IMR-90 (cell line): ENCODE results near the gene TMCC1. TPM values are rescaled to one million over a fixed set of nuclear protein-coding genes. Genes with fewer than 3 reads are reported as not detected.
"Not testable (repeated sequence)": the region's sequence is repeated elsewhere in the genome, so short reads cannot be mapped to it uniquely, and the experiment has no call there.

Source experiments
- ATAC-seq: fragments of 200-7000 bp; cut with Tn5 transposase; 2 replicates; pipeline ENCODE4 v1.9.1; 2020; ENCODE audit warnings: low read depth, mild to moderate bottlenecking, moderate library complexity
- BruUV-seq: library from RNA; stranded (reverse); fragments of 400-500 nt; replicated peaks from 2 replicates; lab custom pipeline; 2021; lab: Mats Ljungman, UMichigan
- CTCF ChIA-PET: fragments of 300-600 bp; formaldehyde crosslinking; extraction: SDS; loops from one replicate; lab custom pipeline; 2021; ENCODE audit warnings: antibody characterized with exemption; lab: Yijun Ruan, JAX
- POLR2A ChIA-PET: fragments of 300-600 bp; sonication (Branson Sonifier 250); formaldehyde crosslinking; loops from one replicate; lab custom pipeline; 2022; ENCODE audit warnings: antibody characterized with exemption; ENCODE audit not compliant: unreplicated experiment; lab: Charles Lee
- DNase-seq: peaks from one replicate; pipeline ENCODE4 v3.0.0; 2013
- H2AFZ ChIP-seq: replicated peaks from 2 replicates; pipeline ENCODE3; 2013; ENCODE audit warnings: low read length, mild to moderate bottlenecking; ENCODE audit not compliant: poor library complexity
- H2AK5ac ChIP-seq: 2 replicates; pipeline ENCODE4 v1.6.1; 2013; ENCODE audit warnings: low read depth, low read length, inconsistent platforms
- H2AK9ac ChIP-seq: replicated peaks from 2 replicates; pipeline ENCODE3; 2013; ENCODE audit warnings: mild to moderate bottlenecking, low read depth, low read length, moderate library complexity; ENCODE audit not compliant: poor library complexity
- H2BK120ac ChIP-seq: 2 replicates; pipeline ENCODE4 v1.6.1; 2013; ENCODE audit warnings: low read depth, low read length, inconsistent platforms
- H2BK15ac ChIP-seq: 3 replicates; pipeline ENCODE4 v1.6.1; 2013; ENCODE audit warnings: low read depth, low read length, inconsistent platforms
- H2BK20ac ChIP-seq: 2 replicates; pipeline ENCODE4 v1.6.1; 2013; ENCODE audit warnings: low read depth, mild to moderate bottlenecking, inconsistent platforms, low read length, moderate library complexity
- H2BK5ac ChIP-seq: 2 replicates; pipeline ENCODE4 v1.6.1; 2013; ENCODE audit warnings: mild to moderate bottlenecking, low read depth, low read length, inconsistent platforms; ENCODE audit not compliant: poor library complexity, severe bottlenecking
- H3K14ac ChIP-seq: replicated peaks from 2 replicates; pipeline ENCODE4 v1.6.1; 2013; ENCODE audit warnings: low read depth, low read length, inconsistent platforms
- H3K18ac ChIP-seq: 2 replicates; pipeline ENCODE4 v1.6.1; 2013; ENCODE audit warnings: low read depth, low read length, control low read depth
- H3K23ac ChIP-seq: 2 replicates; pipeline ENCODE4 v1.6.1; 2013; ENCODE audit warnings: low read depth, low read length, inconsistent platforms
- H3K27ac ChIP-seq: 2 replicates; pipeline ENCODE4 v1.5.1; 2013; ENCODE audit warnings: mild to moderate bottlenecking, control low read depth, low read length; ENCODE audit not compliant: insufficient read depth
- H3K27me3 ChIP-seq: 2 replicates; pipeline ENCODE4 v1.6.1; 2013; ENCODE audit warnings: low read length; ENCODE audit not compliant: control insufficient read depth, insufficient read depth
- H3K36me3 ChIP-seq: 2 replicates; pipeline ENCODE4 v1.6.1; 2013; ENCODE audit warnings: low read length, mixed read lengths; ENCODE audit not compliant: control insufficient read depth, insufficient read depth
- H3K4ac ChIP-seq: 2 replicates; pipeline ENCODE4 v1.6.1; 2013; ENCODE audit warnings: low read depth, low read length, inconsistent platforms
- H3K4me1 ChIP-seq: 2 replicates; pipeline ENCODE4 v1.6.1; 2013; ENCODE audit warnings: low read length, mixed read lengths; ENCODE audit not compliant: control insufficient read depth, insufficient read depth
- H3K4me2 ChIP-seq: 2 replicates; pipeline ENCODE4 v1.6.1; 2013; ENCODE audit warnings: low read depth, mild to moderate bottlenecking, control low read depth, low read length, moderate library complexity
- H3K4me3 ChIP-seq: 2 replicates; pipeline ENCODE4 v1.5.1; 2013; ENCODE audit warnings: low read depth, mild to moderate bottlenecking, control low read depth, low read length, moderate library complexity; ENCODE audit not compliant: insufficient read depth
- H3K56ac ChIP-seq: 2 replicates; pipeline ENCODE4 v1.6.1; 2013; ENCODE audit warnings: low read length, inconsistent platforms; ENCODE audit not compliant: insufficient read depth; ENCODE audit errors: extremely low read depth
- H3K79me1 ChIP-seq, 2 experiments: 2 replicates each; pipeline ENCODE4 v1.6.1; 2013; ENCODE audit warnings: low read length in 2 of 2, inconsistent platforms in 1 of 2, low read depth in 1 of 2
- H3K9ac ChIP-seq: 2 replicates; pipeline ENCODE4 v1.6.1; 2013; ENCODE audit warnings: low read depth, low read length, control low read depth
- H3K9me1 ChIP-seq: 2 replicates; pipeline ENCODE4 v1.6.1; 2013; ENCODE audit warnings: low read length, inconsistent platforms; ENCODE audit not compliant: insufficient read depth
- H3K9me3 ChIP-seq: 2 replicates; pipeline ENCODE4 v1.6.1; 2013; ENCODE audit warnings: low read length; ENCODE audit not compliant: control insufficient read depth, insufficient read depth
- H4K20me1 ChIP-seq: 2 replicates; pipeline ENCODE4 v1.6.1; 2013; ENCODE audit warnings: low read length, inconsistent platforms; ENCODE audit not compliant: insufficient read depth
- H4K5ac ChIP-seq: 2 replicates; pipeline ENCODE4 v1.6.1; 2013; ENCODE audit warnings: mild to moderate bottlenecking, low read depth, low read length, control low read depth
- H4K8ac ChIP-seq, 2 experiments: 2 replicates each; pipeline ENCODE4 v1.6.1; 2013; ENCODE audit warnings: low read depth in 2 of 2, low read length in 2 of 2, control low read depth in 1 of 2, inconsistent platforms in 1 of 2
- H4K91ac ChIP-seq: 2 replicates; pipeline ENCODE4 v1.6.1; 2013; ENCODE audit warnings: low read depth, low read length, inconsistent platforms; ENCODE audit not compliant: insufficient read depth
- CEBPB ChIP-seq: IDR thresholded peaks from 2 replicates; pipeline ENCODE4 v1.6.1; 2012; ENCODE audit warnings: low read depth, low read length, improper control_type of control experiment
- CHD1 ChIP-seq: IDR thresholded peaks from 2 replicates; pipeline ENCODE4 v1.6.1; 2012; ENCODE audit warnings: low read depth, low read length, improper control_type of control experiment
- CTCF ChIP-seq: conservative IDR thresholded peaks from 2 replicates; pipeline ENCODE4 v1.5.1; 2012; ENCODE audit warnings: mild to moderate bottlenecking, low read depth, low read length, improper control_type of control experiment
- ELK1 ChIP-seq: fragments of 150-350 bp; IDR thresholded peaks from 2 replicates; pipeline ENCODE4 v1.6.1; 2016; ENCODE audit warnings: low read depth, mild to moderate bottlenecking, low read length, moderate library complexity, borderline replicate concordance
- RAD21 ChIP-seq: IDR thresholded peaks from 2 replicates; pipeline ENCODE4 v1.6.1; 2012; ENCODE audit warnings: low read length, improper control_type of control experiment
- RFX5 ChIP-seq: IDR thresholded peaks from 2 replicates; pipeline ENCODE4 v1.8.0; 2012; ENCODE audit warnings: low read depth, mild to moderate bottlenecking, low read length, moderate library complexity
- WGBS, 2 experiments: methylation state at CpG; one replicate each; pipeline versions ENCODE4 v1.1.5 to v1.1.7; 2013; ENCODE audit warnings: missing lambda C conversion rate in 2 of 2; ENCODE audit not compliant: insufficient read length in 1 of 2; ENCODE audit errors: extremely low coverage in 2 of 2; 5-methylcytosine and 5-hydroxymethylcytosine counted together
- dilution Hi-C: fragments of 300-500 bp; cut with HindIII; formaldehyde crosslinking; loops from one replicate; pipeline ENCODE4 v1.14.3; 2018; ENCODE audit warnings: low sequenced_read_pairs; ENCODE audit not compliant: unreplicated experiment
- in situ Hi-C: fragments of 300-500 bp; cut with MboI; formaldehyde crosslinking; loops from 3 replicates; pipeline ENCODE4 v1.14.3; 2019; ENCODE audit warnings: low sequenced_read_pairs, inconsistent platforms, mixed read lengths
- intact Hi-C: fragments of 100-400 bp; cut with micrococcal nuclease; formaldehyde crosslinking; loops from 2 replicates; pipeline ENCODE4 v1.10.0; 2022
- polyA plus RNA-seq, 3 experiments: library from polyadenylated mRNA; depleted of rRNA; stranded (reverse); fragments of >200 nt; gene quantifications; 2 replicates each; pipeline ENCODE4 v1.2.3, GENCODE V29; 2012; ENCODE audit warnings: low replicate concordance in 1 of 3
- total RNA-seq: library from RNA; depleted of rRNA; stranded (reverse); fragments of >200 nt; gene quantifications from 2 replicates; pipeline ENCODE4 v1.2.3, GENCODE V29; 2012

Gene TMCC1
- total and polyA plus RNA-seq, 2 of the 4 experiments (the other 2 are of a cell fraction) = 5.0 to 7.3 TPM

- Histone ChIP-seq H3K9me1 (no peaks in the 10 kb centered on the region), H4K20me1 (no peaks in the 10 kb centered on the region), H2BK15ac (no peak overlapping the region), H3K14ac (no peak overlapping the region), H4K8ac (no peak overlapping the region), H3K9me3 (peaks cover 19% of the 10 kb centered on the region), H3K4me2 (no peak overlapping the region), H3K4ac (no peak overlapping the region), H4K5ac (no peak overlapping the region), H2BK5ac (no peak overlapping the region), H3K23ac (no peak overlapping the region), H3K4me3 (no peak overlapping the region), H3K9ac (no peak overlapping the region), H3K36me3 (no peaks in the 10 kb centered on the region), H2BK120ac (no peak overlapping the region), H3K4me1 (no peaks in the 10 kb centered on the region), H3K18ac (no peak overlapping the region), H3K56ac (no peak overlapping the region), H2AK9ac (no peak overlapping the region), H2BK20ac (no peak overlapping the region), H3K79me1 (no peaks in the 10 kb centered on the region), H2AFZ (no peak overlapping the region), H3K27me3 (no peaks in the 10 kb centered on the region), H2AK5ac (no peak overlapping the region), H3K27ac (no peak overlapping the region), H4K91ac (no peak overlapping the region)
- TF ChIP-seq ELK1 (no peak), CTCF (no peak), RFX5 (no peak), RAD21 (no peak), CEBPB (no peak), CHD1 (no peak)
- no TSS peak for BruUV-seq
- POLR2A ChIA-PET = no interaction called here
- intact Hi-C loops = no loop called here
- CTCF ChIA-PET = interaction anchor here (0.6 kb wide), 1 partner anchor 614 kb away, joined by 3 read pairs; no protein-coding TSS in a partner anchor
- WGBS, 2 experiments = no CpG with 5 or more reads among the region's 1 CpG
- ATAC-seq (no peak), DNase-seq (no peak)
- in situ Hi-C loops = no loop called here
- dilution Hi-C loops = no loop called here
Measured at GRCh38 chr3:129908417-129908816, 14.9 kb upstream of the TMCC1 start.

- not testable (repeated sequence) for H3K27me3 ChIP-seq, H3K4me2 ChIP-seq
Measured at GRCh38 chr3:129901272-129901671, 7.8 kb upstream of the TMCC1 start.

More at GRCh38 chr3:129901272-129901671, 7.8 kb upstream of the TMCC1 start:
- in situ Hi-C loops, H2AFZ ChIP-seq, H2BK5ac ChIP-seq, dilution Hi-C loops, BruUV-seq, H3K79me1 ChIP-seq, DNase-seq, H3K18ac ChIP-seq, H4K20me1 ChIP-seq, H3K4me3 ChIP-seq, H2AK5ac ChIP-seq, POLR2A ChIA-PET, CTCF ChIA-PET, H2BK20ac ChIP-seq, H3K9me1 ChIP-seq, H3K56ac ChIP-seq, H3K14ac ChIP-seq, H3K36me3 ChIP-seq, H2BK15ac ChIP-seq, H2BK120ac ChIP-seq, H4K8ac ChIP-seq, H3K27ac ChIP-seq, ATAC-seq, H3K9ac ChIP-seq, H3K4ac ChIP-seq, intact Hi-C loops, H4K91ac ChIP-seq, H3K4me1 ChIP-seq, H3K23ac ChIP-seq, H4K5ac ChIP-seq, H2AK9ac ChIP-seq: not testable (repeated sequence)
- WGBS, 2 experiments = no CpG with 5 or more reads among the region's 4 CpGs
- H3K9me3 ChIP-seq = peaks cover 12% of the 10 kb centered on the region
